Spleen (tissue), 11 donors: ENCODE data around the gene EFR3B. TPM values are rescaled to one million over a fixed set of nuclear protein-coding genes. Genes with fewer than 3 reads are reported as not detected.
A peak's percentile ranks its signal among the peaks of the same experiment; 100 is the strongest.

Source experiments
- DNase-seq: peaks from one replicate; pipeline ENCODE4 v3.0.0-alpha.2; 2020
- H3K27ac ChIP-seq, 8 donors: fragments of 200-600 bp; sonication (generic) in 7 of 8; 1 replicate in 4 of 8; 2 replicates in 4 of 8; pipeline versions ENCODE4 v1.5.0 to v1.8.0; 2016 to 2021; ENCODE audit warnings: inconsistent platforms in 4 of 8, mild to moderate bottlenecking in 4 of 8, moderate library complexity in 1 of 8
- H3K27me3 ChIP-seq, 7 donors: fragments of 200-600 bp; sonication (generic) in 6 of 7; replicated peaks in 1 of 7; 1 replicate in 4 of 7; 2 replicates in 3 of 7; pipeline versions ENCODE4 v1.5.0 to v1.8.0; 2016 to 2021; ENCODE audit warnings: inconsistent platforms in 3 of 7, mild to moderate bottlenecking in 1 of 7
- H3K36me3 ChIP-seq, 6 donors: fragments of 200-600 bp; sonication (generic) in 5 of 6; 1 replicate in 4 of 6; 2 replicates in 2 of 6; pipeline versions ENCODE4 v1.5.0 to v1.8.0; 2016 to 2021; ENCODE audit warnings: inconsistent platforms in 2 of 6
- H3K4me1 ChIP-seq, 6 donors: fragments of 200-600 bp; sonication (generic) in 5 of 6; 1 replicate in 3 of 6; 2 replicates in 3 of 6; pipeline versions ENCODE4 v1.5.0 to v1.8.0; 2016 to 2021; ENCODE audit warnings: inconsistent platforms in 3 of 6
- H3K4me3 ChIP-seq, 8 donors: fragments of 200-600 bp; sonication (generic) in 7 of 8; 1 replicate in 4 of 8; 2 replicates in 4 of 8; pipeline versions ENCODE4 v1.5.0 to v1.8.0; 2016 to 2021; ENCODE audit warnings: inconsistent platforms in 4 of 8, mild to moderate bottlenecking in 4 of 8, moderate library complexity in 2 of 8
- H3K9me3 ChIP-seq, 8 donors: fragments of 200-600 bp; sonication (generic) in 7 of 8; 1 replicate in 4 of 8; 2 replicates in 4 of 8; pipeline versions ENCODE4 v1.5.0 to v1.8.0; 2016 to 2021; ENCODE audit warnings: inconsistent platforms in 4 of 8
- POLR2A ChIP-seq, 3 donors: fragments of 450-650 bp; IDR thresholded peaks; one replicate each; pipeline ENCODE4 v1.5.1; 2017; ENCODE audit warnings: antibody characterized with exemption in 3 of 3, mild to moderate bottlenecking in 1 of 3
- POLR2AphosphoS5 ChIP-seq, 3 donors: sonication (generic); formaldehyde crosslinking; IDR thresholded peaks; one replicate each; pipeline ENCODE4 v1.5.1; 2017; ENCODE audit warnings: antibody characterized with exemption in 3 of 3
- WGBS, 5 donors: extraction: QIAGEN DNeasy Blood & Tissue Kit in 3 of 5; methylation state at CpG; one replicate each; pipeline versions ENCODE4 v1.1.5 to v1.1.7; 2013 to 2018; 5-methylcytosine and 5-hydroxymethylcytosine counted together
- intact Hi-C: fragments of 100-400 bp; cut with DNase I; formaldehyde crosslinking; loops from one replicate; pipeline ENCODE4 v1.15.0; 2023; ENCODE audit warnings: low total_unique reads
- polyA plus RNA-seq, 3 donors: library from polyadenylated mRNA; stranded (reverse); fragments of 200-250 nt; gene quantifications; one replicate each; pipeline ENCODE4 v1.2.1, GENCODE V29; 2013
- total RNA-seq, 7 donors: library from RNA; depleted of rRNA in 3 of 7; stranded (reverse); fragments of >200 nt in 3 of 7; fragmentation: NEBNext Ultra II Directional in 4 of 7; extraction: Animal tissue kit (Norgen Biotek cat#: 25700) in 4 of 7; gene quantifications; one replicate each; pipeline versions ENCODE4 v1.1.0 to v1.2.1, GENCODE V29; 2016 to 2021
- TF ChIP-seq, protein P1 (sequence below), 11 experiments: fragments of 200-600 bp in 7 of 11; fragments of 450-650 bp in 4 of 11; sonication (generic) in 4 of 11; IDR thresholded peaks in 8 of 11; conservative IDR thresholded peaks in 3 of 11; 1 replicate in 7 of 11; 2 replicates in 4 of 11; pipeline versions ENCODE4 v1.4.0 to v1.8.0; 2016 to 2021; ENCODE audit warnings: antibody characterized with exemption in 11 of 11, inconsistent platforms in 4 of 11, mild to moderate bottlenecking in 1 of 11
- donor health status: healthy with polysubstance abuse.
- donor health status: DM: no; HTN: no; CAD: no; lungs with moderate emphysema.
- donor health status: DM: no; HTN: no; CAD: no.
- donor health status: Bipolar disorder and iron deficiency.
- donor health status: healthy.
- donor health status: DM: no; HTN: no; CAD: no.
- donor health status: DM: yes; HTN: yes; CAD: no.

The EFR3B gene
- total and polyA plus RNA-seq, 10 donors, result 0.22 to 13.2 (median 8.2) TPM

DNA sequence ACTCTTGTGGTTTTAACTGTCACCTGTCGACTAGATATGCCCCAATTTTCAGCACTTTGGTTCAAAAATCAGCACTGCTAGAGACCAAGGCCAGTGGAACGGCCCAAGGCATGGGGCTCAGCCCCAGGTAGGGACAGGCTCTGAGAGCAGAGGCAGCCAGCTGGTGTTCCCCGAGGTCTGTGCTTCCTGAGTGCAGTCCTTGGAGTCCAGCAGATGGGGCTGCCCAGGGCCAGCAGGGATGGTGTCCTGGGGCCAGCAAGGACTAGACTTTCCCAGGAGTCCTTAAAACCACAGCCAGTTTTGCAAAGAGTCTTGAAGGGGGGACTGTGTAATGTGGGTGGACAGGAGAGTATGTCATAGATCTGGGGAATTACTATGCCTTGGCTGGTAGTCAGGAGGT lies 70.2 kb downstream of the EFR3B start:
- intact Hi-C loops, result no loop called here
- DNase-seq, result no peak
- no peak overlapping the region for H3K27ac ChIP-seq
- H3K4me3 ChIP-seq, result no peak overlapping the region
- no peaks in the 10 kb centered on the region for H3K9me3 ChIP-seq
- H3K4me1 ChIP-seq, result peaks cover 0 to 8% (median 0%) of the 10 kb centered on the region in 6 donors
- WGBS, 5 donors, result 26 to 69% (median 48%) methylated on average over 3 of the region's 3 CpGs
- H3K36me3 ChIP-seq, result no peaks in the 10 kb centered on the region
- TF ChIP-seq POLR2A (IDR thresholded peaks at IDR 0.05) (no peak), POLR2AphosphoS5 (IDR thresholded peaks at IDR 0.05) (no peak)
- TF ChIP-seq, protein P1, sequence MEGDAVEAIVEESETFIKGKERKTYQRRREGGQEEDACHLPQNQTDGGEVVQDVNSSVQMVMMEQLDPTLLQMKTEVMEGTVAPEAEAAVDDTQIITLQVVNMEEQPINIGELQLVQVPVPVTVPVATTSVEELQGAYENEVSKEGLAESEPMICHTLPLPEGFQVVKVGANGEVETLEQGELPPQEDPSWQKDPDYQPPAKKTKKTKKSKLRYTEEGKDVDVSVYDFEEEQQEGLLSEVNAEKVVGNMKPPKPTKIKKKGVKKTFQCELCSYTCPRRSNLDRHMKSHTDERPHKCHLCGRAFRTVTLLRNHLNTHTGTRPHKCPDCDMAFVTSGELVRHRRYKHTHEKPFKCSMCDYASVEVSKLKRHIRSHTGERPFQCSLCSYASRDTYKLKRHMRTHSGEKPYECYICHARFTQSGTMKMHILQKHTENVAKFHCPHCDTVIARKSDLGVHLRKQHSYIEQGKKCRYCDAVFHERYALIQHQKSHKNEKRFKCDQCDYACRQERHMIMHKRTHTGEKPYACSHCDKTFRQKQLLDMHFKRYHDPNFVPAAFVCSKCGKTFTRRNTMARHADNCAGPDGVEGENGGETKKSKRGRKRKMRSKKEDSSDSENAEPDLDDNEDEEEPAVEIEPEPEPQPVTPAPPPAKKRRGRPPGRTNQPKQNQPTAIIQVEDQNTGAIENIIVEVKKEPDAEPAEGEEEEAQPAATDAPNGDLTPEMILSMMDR (IDR thresholded peaks at IDR 0.05 in 8 of 11, conservative IDR thresholded peaks at IDR 0.05 in 3 of 11), result no peak
- no peaks in the 10 kb centered on the region for H3K27me3 ChIP-seq

DNA sequence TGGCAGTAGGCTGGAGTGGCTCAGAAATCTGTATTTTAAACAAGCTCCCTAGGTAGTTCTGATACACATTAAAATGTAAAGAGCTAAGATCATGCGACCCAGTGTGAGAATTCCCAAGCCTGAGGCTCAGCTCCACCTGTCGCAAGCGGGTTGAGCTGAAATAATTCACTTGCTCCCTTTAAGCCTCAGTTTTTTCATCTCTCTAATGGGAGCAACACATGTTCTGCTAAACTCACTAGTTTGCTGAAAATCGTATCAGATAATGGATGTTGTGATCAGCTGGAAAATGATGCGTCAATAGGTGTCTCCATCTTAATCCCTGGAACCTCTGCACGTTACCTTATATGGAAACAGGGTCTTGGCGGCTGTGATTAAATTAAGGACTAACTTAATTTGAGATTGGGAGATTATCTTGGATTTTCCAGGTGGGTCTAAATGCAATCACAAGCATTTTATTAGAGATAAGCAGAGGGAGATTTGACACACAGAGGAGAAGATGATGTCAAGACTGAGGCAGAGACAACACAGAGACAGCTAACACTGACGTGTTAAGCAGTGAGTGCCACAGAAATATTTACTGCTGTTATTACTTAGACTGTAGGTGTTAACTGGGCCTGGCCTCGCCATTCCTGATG lies 73.5 kb downstream of the EFR3B start:
- peaks cover 0 to 8% (median 0%) of the 10 kb centered on the region in 6 donors for H3K4me1 ChIP-seq

DNA sequence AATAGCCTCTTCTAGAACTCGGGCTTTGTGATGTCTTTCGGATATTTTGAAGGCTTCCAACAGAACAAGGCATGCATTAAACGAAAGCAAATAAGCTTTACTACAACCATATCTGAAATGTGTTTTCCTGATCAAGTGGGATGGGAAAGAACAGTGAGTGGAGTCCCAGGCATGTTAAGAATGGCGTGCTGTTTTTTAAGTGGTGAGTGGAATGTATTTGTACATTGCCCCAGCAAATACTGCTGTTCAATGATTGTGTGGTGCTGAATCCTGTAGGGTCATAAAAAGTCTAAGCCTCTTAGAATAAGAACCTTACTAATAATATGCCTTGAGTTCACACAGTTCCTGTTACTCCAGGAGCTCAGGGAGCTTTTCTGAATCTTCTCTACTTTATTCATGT lies 74.0 kb downstream of the EFR3B start:
- intact Hi-C loops, result no loop called here
- 81 to 95% (median 90%) methylated on average over 4 of the region's 4 CpGs for WGBS, 5 donors

More for the DNA sequence above, 73.5 kb downstream of the EFR3B start:
- Histone ChIP-seq H3K27ac (no peak overlapping the region), H3K9me3 (no peaks in the 10 kb centered on the region), H3K4me3 (no peak overlapping the region), H3K27me3 (no peaks in the 10 kb centered on the region), H3K36me3 (no peaks in the 10 kb centered on the region)
- intact Hi-C loops, result no loop called here
- no peak for DNase-seq
- TF ChIP-seq POLR2A (IDR thresholded peaks at IDR 0.05) (no peak), POLR2AphosphoS5 (IDR thresholded peaks at IDR 0.05) (no peak)
- TF ChIP-seq, protein P1 (IDR thresholded peaks at IDR 0.05 in 8 of 11, conservative IDR thresholded peaks at IDR 0.05 in 3 of 11), result no peak
- WGBS, 5 donors, result 86 to 95% (median 91%) methylated on average over 9 of the region's 9 CpGs

DNA sequence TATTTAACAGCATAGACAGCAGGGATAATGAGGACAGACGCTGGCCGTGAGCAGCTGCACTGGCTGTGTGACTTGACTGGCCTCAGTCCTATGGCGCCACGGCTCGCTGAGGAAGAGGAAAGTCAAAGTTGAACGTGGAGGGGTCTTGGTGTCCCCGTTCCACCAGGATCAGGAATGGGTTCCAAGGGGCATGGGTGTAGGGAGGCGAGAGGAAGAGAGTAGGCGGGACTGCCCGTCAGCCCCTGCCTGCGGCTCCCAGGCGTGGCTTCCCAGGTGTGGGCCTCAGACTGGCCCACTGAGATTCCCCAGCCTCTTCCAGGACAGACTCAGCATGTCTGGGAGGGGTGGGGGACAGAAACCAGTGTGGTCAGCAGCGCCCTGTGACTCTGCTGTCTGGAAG lies 75.1 kb downstream of the EFR3B start:
- 88 to 94% (median 92%) methylated on average over 13 of the region's 13 CpGs for WGBS, 5 donors
- DNase-seq, result peak; percentile 58
- Histone ChIP-seq H3K27ac (no peak overlapping the region), H3K27me3 (no peaks in the 10 kb centered on the region), H3K36me3 (no peaks in the 10 kb centered on the region), H3K9me3 (no peaks in the 10 kb centered on the region), H3K4me3 (no peak overlapping the region), H3K4me1 (no peaks in the 10 kb centered on the region)
- intact Hi-C loops, result no loop called here
- TF ChIP-seq POLR2AphosphoS5 (IDR thresholded peaks at IDR 0.05), result no peak
- TF ChIP-seq, protein P1 (IDR thresholded peaks at IDR 0.05 in 8 of 11, conservative IDR thresholded peaks at IDR 0.05 in 3 of 11), result no peak
- TF ChIP-seq POLR2A (IDR thresholded peaks at IDR 0.05), result no peak

More for the DNA sequence above, 74.0 kb downstream of the EFR3B start:
- H3K36me3 ChIP-seq, result no peaks in the 10 kb centered on the region
- TF ChIP-seq POLR2AphosphoS5 (IDR thresholded peaks at IDR 0.05) (no peak), POLR2A (IDR thresholded peaks at IDR 0.05) (no peak)
- TF ChIP-seq, protein P1 (IDR thresholded peaks at IDR 0.05 in 8 of 11, conservative IDR thresholded peaks at IDR 0.05 in 3 of 11), result no peak
- no peak for DNase-seq
- no peaks in the 10 kb centered on the region for H3K27me3 ChIP-seq
- H3K9me3 ChIP-seq, result no peaks in the 10 kb centered on the region
- no peak overlapping the region for H3K4me3 ChIP-seq
- no peak overlapping the region for H3K27ac ChIP-seq
- peaks cover 0 to 7% (median 0%) of the 10 kb centered on the region in 6 donors for H3K4me1 ChIP-seq
